GM19328 (cell line): ENCODE results near the gene CAMTA1.

Source experiments
- ATAC-seq: cut with Tn5 transposase; IDR thresholded peaks from one replicate; pipeline ENCODE4 v1.9.1; 2021; ENCODE audit warnings: mild to moderate bottlenecking, moderate library complexity; ENCODE audit not compliant: unreplicated experiment

Gene CAMTA1

GRCh38 chr1:7015022-7015421 is 229.8 kb downstream of the CAMTA1 start:
- no peak for ATAC-seq

GRCh38 chr1:7018351-7018750 is 233.1 kb downstream of the CAMTA1 start:
- ATAC-seq: no peak

GRCh38 chr1:7018826-7019225 is 233.6 kb downstream of the CAMTA1 start:
- no peak for ATAC-seq

GRCh38 chr1:7019510-7019909 is 234.3 kb downstream of the CAMTA1 start:
- ATAC-seq: no peak

- no peak for ATAC-seq
These were observed 236.8 kb downstream of the CAMTA1 start for GRCh38 chr1:7022058-7022457.

DNA sequence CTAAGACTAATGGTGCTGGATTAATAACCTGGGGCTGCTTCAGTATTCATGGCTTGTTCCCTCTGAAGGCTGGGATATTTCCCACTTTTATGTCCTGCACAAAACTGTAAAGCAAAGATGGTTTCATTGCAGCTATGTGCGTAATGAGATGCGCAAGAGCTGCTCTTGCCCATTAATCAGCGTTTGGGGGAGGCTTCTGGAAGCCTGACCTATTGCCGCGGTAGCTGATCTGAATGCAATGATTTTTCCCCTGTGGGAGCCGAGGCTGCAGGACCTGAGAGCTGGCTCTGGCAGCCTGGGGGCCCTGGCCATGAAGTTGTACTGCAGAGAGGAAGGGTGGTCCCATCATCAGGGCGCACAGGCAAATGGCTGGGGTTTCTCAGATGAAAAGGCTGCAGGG is 239.8 kb downstream of the CAMTA1 start:
- no peak for ATAC-seq

DNA sequence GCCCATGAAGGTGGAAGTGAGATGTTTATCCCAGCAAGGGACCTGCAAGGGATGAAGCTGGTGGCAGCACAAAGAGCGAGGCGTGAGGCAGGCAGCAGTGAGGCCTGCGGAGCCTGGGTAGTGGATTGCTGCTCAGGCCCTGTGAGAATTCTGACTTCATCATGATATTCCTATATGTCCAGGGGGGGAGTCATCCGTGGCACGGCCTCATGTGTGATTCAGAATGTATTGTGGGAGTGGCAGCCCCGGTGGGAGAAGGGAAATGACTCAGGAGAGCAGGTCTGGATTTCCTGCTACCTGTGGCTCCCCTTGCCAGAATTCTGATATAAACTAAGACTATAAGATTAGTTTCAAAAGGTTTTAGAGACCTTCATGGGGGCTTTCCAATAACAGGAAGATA is 240.9 kb downstream of the CAMTA1 start:
- ATAC-seq: no peak

DNA sequence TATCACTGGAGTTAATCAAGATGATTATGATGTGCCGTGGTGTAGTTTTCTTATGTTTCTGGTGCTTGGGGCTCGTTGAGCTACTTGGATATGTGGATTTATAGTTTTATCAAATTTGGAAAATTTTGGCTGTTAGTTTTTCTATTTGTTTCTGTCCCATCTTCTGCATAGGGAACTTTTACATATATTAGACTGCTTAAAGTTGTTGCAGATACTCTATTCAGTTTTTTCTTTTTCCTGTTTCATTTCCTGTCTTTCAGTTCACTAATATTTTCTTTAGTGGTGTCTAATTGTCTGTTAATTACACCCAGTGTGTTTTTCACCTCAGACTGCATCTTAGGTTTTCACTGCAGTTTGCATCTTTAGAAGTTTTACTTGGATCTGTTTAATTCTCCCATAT is 247.7 kb downstream of the CAMTA1 start:
- no peak for ATAC-seq

GRCh38 chr1:7036386-7036785 is 251.1 kb downstream of the CAMTA1 start:
- ATAC-seq: no peak

- no peak for ATAC-seq
These were observed 254.5 kb downstream of the CAMTA1 start for GRCh38 chr1:7039590-7040220.

DNA sequence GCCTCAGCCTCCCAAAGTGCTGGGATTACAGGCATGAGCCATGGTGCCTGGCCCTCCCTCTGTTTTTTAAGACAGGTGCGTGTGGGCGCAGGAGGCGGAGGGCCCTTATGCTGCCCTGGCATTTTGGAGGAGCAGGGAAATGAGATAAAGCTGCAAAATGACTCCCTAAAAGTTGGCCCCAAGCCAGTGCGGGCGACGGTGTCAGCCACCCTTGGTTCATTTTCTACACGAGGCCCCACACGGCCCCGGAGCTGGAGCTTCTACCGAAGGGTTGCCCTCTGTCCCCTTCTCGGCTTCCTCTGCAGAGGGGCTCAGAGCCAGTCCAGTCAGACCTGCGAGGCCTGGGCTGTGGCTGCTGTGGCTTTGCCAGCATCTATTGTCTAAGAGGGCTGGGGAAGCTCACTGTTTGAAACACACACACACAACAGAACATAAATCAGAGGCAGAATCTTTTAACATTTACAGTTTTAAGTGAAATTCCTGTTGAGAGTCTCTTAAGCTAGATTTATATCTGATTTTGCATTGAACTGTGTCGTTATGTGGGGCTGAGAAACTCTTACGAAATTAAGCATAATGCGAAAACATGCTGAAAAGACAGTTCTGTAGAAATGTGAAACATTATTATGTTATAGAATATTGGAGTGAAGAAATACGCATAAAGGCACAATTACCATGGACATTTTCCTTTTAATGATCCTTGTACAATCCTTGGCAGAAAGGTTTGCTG is 255.9 kb downstream of the CAMTA1 start:
- no peak for ATAC-seq

GRCh38 chr1:7042322-7043190 is 257.3 kb downstream of the CAMTA1 start:
- no peak for ATAC-seq

- no peak for ATAC-seq
These were observed 257.9 kb downstream of the CAMTA1 start for GRCh38 chr1:7043191-7043549.

DNA sequence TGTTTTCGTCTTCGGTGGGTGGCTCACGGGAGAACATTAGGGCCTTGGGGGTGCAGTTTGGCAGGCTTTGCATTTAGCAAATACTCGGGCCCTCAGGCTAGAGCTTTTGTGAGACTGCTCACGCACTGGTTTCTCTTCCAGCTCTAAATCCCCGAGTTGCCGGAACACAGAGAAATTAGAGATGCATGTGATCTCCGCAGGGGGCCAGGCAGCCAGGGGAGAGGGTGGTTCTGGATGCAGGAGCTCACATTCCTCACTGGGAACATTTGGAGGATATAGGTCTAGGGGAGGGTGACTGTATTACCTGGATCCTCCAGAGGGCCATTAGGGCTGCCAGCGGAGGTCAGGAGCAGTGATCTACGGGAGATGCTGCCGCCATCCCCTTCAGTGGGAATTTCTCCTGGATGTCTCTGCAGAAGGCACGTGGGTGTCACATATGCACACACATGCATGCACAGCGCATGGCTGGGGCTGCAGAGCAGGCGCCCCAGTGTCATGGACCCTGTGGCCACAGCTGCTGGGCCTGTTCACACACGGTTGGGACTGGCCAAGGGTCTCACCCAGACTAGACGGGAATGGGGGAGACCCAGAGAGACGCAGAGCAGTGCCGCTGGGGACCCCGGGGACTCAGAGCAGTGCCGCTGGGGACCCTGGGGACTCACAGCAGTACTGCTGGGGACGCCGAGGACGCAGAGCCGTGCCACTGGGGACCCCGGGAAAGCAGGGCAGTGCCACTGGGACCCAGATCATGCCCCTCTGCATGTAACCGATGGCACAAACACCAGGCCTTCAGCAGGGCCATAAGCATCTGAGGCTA is 258.7 kb downstream of the CAMTA1 start:
- ATAC-seq: no peak

DNA sequence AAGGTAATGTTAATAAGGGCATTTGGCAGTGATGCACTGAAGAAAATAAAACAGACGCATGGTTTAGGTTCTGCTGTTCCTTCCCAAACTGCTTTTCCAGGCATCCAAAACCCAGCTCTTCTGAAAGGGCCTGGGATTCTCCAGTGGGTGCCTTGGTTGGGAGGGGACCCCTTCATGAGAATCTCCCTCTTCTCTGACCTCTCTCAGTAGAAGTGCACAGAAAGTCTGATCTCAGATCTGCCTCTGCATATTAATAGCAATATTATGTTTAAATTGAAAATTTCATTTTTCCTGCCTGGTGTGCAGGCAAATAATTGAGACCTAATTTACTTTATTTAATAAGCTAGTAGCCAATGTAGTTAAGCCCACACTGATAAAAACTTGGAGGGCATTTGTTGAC is 260.6 kb downstream of the CAMTA1 start:
- ATAC-seq: no peak

- no peak for ATAC-seq
These were observed 261.1 kb downstream of the CAMTA1 start for GRCh38 chr1:7046314-7046713.

DNA sequence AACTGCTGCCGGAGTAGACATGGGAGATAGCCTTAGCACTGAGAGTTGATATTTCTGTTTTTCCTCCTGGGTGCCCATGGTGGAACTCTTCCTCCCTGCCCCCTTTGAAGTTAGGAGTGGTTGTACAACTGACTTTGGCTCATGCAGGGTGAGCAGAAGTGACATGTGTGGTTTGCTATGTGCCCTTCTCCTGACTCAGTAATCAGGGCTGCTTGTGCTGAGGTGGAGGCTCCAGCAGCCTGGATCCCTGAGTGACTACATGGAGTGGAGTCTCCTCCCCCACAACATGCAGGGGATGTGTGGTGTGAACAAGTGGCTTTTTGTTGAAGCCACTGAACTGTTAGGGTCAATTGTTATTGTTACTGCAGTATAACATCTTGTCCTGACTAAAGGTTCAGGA is 261.6 kb downstream of the CAMTA1 start:
- no peak for ATAC-seq

DNA sequence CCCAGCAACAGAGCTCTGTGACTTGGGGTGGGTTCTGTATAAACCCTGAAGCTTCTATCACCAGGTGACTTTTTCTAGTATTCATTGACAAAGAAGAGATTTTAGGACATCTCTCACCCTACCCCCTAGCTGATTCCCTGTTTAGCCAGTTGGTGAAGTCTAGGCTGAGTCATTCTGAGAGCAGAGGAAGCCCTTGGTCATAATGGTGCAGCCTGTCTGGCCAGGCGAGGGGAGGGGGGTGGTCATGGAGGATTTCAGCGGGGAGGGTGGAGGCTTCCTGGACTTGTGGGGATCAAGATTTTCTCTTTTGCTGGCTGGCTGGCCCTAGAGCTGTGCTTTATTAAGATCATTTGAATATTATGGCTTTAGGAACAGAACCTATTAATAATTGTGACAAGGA is 262.6 kb downstream of the CAMTA1 start:
- no peak for ATAC-seq

DNA sequence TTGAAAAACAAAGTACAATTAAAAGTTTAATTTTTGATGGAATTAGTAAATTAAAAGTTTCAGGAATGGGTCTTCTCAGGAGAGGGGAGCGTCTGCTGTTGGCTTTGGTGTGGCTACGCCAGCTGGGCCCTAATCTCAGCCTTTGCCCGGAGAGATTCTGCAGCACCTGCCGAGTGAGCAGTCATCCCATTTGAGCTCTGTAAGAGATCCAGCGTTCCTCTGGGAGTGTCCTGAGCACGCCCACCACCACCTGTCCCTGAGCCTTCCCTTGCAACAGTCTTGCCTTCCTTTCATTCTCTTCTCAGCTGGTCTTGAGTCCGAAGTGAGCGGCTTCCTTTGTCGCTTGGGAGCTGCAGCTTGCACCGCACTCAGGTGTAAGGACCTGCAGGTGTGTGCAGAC is 263.1 kb downstream of the CAMTA1 start:
- no peak for ATAC-seq

GRCh38 chr1:7049913-7050625 is 264.8 kb downstream of the CAMTA1 start:
- ATAC-seq: no peak
